Measurements from ENCODE around the gene CDH9. TPM values are rescaled to one million over a fixed set of nuclear protein-coding genes. Genes with fewer than 3 reads are reported as not detected.

CDH9 gene
- total RNA-seq, 2 donors from 2014 or later = not detected

DNA sequence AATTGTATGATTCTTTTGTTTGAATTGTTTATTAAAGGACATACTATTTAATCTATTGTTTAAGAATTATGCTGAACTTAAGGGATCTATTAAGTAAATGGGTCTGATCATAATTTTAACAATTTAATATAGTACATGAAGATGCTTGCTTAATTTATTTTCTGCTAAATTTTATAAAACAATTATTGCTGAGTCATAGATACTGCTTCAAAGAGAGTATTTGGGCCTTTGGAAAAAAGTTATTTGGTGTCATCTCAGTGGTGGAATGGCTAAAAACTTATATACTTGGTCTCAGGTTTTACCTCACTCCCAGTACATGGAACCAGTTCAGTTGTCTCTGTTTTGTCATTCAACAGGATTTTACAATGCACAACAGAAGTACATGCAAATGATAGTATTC lies 145.3 kb downstream of the CDH9 start:
- H3K9me3 ChIP-seq = no peaks in the 10 kb centered on the region
- DNase-seq (ENCODE audit: low spot score) = no peak
- TF ChIP-seq CTCF (IDR thresholded peaks at IDR 0.05) = no peak
- H3K36me3 ChIP-seq = no peaks in the 10 kb centered on the region
- no peak overlapping the region for H3K4me3 ChIP-seq
- no peaks in the 10 kb centered on the region for H3K27me3 ChIP-seq (replicated peaks; ENCODE audit: insufficient read depth)
- H3K4me1 ChIP-seq (ENCODE audit: control insufficient read depth in 1 of 2, low read depth in 2 of 2) = no peaks in the 10 kb centered on the region
- ATAC-seq (ENCODE audit: insufficient number of reproducible peaks, low FRiP score, low read depth) = no peak
- no peak overlapping the region for H3K27ac ChIP-seq

DNA sequence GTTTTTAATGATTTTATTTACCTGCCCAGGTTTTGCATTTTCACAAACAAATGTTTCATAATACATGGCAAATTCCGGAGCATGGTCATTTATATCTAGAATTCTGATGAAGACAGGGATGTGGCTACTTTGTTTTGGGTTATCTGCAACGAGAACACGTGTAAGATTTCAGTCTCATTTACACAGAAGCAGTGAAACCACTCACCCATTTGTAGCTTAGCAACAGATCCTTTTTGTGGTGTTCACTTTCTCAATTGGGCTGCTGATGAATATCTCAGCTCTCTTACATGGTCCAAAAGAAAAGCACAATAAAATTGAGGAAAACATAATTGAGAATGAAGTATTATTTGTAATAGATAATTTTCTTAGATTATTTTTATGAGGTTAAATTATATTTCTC lies 148.6 kb downstream of the CDH9 start:
- Histone ChIP-seq H3K27ac (no peak overlapping the region), H3K36me3 (no peaks in the 10 kb centered on the region), H3K9me3 (no peaks in the 10 kb centered on the region), H3K27me3 (replicated peaks; ENCODE audit: insufficient read depth) (no peaks in the 10 kb centered on the region), H3K4me1 (ENCODE audit: control insufficient read depth in 1 of 2, low read depth in 2 of 2) (no peaks in the 10 kb centered on the region), H3K4me3 (no peak overlapping the region)
- no peak for DNase-seq (ENCODE audit: low spot score)
- ATAC-seq (ENCODE audit: insufficient number of reproducible peaks, low FRiP score, low read depth) = no peak
- no peak for TF ChIP-seq CTCF (IDR thresholded peaks at IDR 0.05)

DNA sequence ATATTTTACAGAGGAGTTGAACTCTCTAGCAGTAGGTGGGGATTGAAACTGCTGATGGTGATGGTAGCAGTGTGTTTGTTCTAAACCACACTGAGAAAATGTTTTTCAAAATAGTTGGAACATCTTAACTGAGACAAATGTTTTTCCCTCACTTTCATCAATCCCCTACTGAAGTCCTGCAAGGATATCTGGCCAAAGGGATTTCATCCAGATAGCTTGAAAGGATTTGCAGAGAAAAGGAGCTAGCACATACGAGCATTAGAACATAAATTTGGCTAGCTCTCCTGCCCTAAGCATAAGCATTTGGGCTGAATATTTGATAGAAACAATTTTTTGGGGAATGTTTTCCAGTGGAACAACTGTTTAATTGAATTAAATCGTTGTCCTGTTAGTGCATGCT lies 153.9 kb downstream of the CDH9 start:
- no peak for TF ChIP-seq CTCF (IDR thresholded peaks at IDR 0.05)

DNA sequence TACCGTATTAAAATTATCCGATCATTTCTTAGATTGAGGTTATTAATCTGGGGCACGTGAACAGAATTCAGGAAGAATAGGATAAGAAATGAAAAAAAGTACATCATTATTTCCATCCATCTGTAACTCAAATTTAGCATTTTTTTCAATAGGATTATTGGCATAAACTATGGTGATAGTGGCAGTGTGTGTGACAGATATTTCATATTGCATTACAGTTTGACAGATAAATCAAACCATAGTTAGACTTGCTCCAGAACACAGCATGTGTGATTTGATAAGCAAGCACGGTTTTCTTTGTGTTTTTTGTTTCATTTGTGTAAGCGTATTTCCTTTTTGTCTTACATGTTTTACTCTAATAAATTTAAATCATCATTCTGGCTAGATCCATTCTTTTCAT lies 155.0 kb downstream of the CDH9 start:
- Histone ChIP-seq H3K9me3 (no peaks in the 10 kb centered on the region), H3K4me3 (no peak overlapping the region), H3K27ac (no peak overlapping the region), H3K4me1 (ENCODE audit: control insufficient read depth in 1 of 2, low read depth in 2 of 2) (no peaks in the 10 kb centered on the region), H3K27me3 (replicated peaks; ENCODE audit: insufficient read depth) (no peaks in the 10 kb centered on the region), H3K36me3 (no peaks in the 10 kb centered on the region)
- no peak for TF ChIP-seq CTCF (IDR thresholded peaks at IDR 0.05)
- DNase-seq (ENCODE audit: low spot score) = no peak
- no peak for ATAC-seq (ENCODE audit: insufficient number of reproducible peaks, low FRiP score, low read depth)

More for the DNA sequence above, 153.9 kb downstream of the CDH9 start:
- H3K27me3 ChIP-seq (replicated peaks; ENCODE audit: insufficient read depth) = no peaks in the 10 kb centered on the region
- ATAC-seq (ENCODE audit: insufficient number of reproducible peaks, low FRiP score, low read depth) (no peak), DNase-seq (ENCODE audit: low spot score) (no peak)
- H3K27ac ChIP-seq = no peak overlapping the region
- H3K4me3 ChIP-seq = no peak overlapping the region
- H3K4me1 ChIP-seq (ENCODE audit: control insufficient read depth in 1 of 2, low read depth in 2 of 2) = no peaks in the 10 kb centered on the region
- no peaks in the 10 kb centered on the region for H3K9me3 ChIP-seq
- H3K36me3 ChIP-seq = no peaks in the 10 kb centered on the region

- Histone ChIP-seq H3K27ac (no peak overlapping the region), H3K27me3 (replicated peaks; ENCODE audit: insufficient read depth) (no peaks in the 10 kb centered on the region), H3K4me1 (ENCODE audit: control insufficient read depth in 1 of 2, low read depth in 2 of 2) (no peaks in the 10 kb centered on the region), H3K36me3 (no peaks in the 10 kb centered on the region), H3K4me3 (no peak overlapping the region), H3K9me3 (no peaks in the 10 kb centered on the region)
- no peak for ATAC-seq (ENCODE audit: insufficient number of reproducible peaks, low FRiP score, low read depth)
- no peak for DNase-seq (ENCODE audit: low spot score)
- no peak for TF ChIP-seq CTCF (IDR thresholded peaks at IDR 0.05)
These were observed 156.5 kb downstream of the CDH9 start for GRCh38 chr5:26881901-26882300.

Measured in thoracic aorta (tissue), 2 donors.